ENCODE measurements around the gene AP4S1.
A peak's percentile ranks its signal among the peaks of the same experiment; 100 is the strongest.
"Not testable (repeated sequence)": the region's sequence is repeated elsewhere in the genome, so short reads cannot be mapped to it uniquely, and the experiment has no call there.

Gene AP4S1

DNA sequence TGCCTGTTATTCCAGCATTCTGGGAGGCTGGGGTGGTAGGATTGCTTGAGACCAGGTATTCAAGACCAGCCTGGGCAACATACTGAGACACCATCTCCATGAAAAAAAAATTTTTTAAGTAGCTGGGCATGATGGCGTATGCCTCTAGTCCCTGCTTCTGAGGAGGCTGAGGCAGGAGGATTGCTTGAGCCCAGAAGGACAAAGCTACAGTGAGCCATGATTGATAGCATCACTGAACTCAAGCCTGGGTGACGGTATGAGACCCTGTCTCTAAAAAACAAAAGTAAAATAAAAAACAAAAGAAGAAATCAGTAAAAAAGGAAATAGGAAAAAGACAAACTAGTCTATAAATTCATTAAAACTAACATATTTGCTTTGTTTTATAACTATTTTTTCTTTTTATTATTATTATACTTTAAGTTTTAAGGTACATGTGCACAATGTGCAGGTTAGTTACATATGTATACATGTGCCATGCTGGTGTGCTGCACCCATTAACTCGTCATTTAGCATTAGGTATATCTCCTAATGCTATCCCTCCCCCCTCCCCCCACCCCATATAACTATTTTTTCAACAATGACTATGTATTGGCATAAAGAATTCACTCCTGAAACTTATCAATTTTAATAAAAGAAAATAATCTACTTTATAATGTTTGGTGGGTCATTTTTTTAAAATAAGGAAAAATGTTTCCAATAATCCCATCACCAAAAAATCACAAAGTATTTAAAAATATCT, 15.4 kb upstream of the AP4S1 start:
- no peak for DNase-seq

DNA sequence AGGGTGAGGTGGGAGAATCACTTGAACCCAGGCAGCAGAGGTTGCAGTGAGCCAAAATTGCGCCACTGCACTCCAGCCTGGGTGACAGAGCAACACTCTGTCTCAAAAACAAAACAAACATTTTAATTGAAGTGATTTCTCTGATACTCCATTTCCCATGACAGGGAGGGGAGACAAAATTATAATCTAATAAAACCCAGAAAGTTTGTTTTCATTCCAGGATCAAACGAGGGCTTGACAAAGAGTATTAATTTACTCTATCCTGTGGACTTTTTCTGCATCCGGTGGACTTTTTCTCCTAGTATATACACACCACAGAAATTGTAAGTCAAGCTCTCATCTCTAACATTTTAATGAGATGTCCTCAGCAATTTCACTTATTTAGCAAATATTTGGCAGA, 14.5 kb upstream of the AP4S1 start:
- DNase-seq, result no peak

DNA sequence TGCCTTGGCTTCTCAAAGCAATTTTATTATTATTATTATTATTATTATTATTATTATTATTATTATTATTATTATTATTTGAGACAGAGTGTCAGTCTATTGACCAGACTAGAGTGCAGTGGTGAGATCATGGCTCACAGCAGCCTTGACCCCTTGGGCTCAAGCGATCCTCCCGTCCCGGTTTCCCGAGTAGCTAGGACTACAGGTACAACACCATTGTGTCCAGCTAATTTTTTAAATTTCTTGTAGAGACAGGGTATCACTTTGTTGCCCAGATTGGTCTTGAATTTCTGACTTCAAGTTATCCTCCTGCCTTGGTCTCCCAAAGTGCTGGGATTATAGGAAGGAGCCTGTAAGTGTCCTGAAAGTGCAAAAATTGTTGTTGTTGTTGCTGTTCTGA, 11.6 kb upstream of the AP4S1 start:
- no peak for DNase-seq

DNA sequence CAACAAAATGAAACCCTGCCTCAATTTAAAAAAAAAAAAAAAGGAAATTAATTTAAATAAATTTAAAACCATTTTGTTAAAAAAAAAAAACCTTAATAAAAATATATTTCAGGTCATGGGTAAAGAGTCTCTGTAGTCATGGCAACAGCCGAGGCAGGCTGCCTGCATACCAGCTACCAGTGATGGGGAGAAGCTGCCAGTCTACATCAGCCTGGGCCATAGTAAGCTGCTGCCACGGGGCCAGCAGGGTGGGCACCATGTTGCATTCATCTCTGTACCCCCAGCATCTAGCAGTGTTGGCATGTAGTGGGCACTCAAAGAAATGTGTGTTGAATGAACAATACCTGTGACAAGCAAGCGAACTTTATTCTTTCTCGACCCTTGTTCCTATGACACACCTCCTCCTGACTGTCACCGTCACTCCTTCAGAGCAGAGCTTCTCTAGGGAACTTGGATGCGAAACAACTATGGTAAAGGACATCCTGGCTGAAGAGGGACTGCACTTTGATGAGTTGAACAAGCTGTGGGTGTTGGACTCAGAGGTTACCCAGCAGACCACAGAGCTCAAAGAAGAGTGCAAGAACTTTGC, 7.3 kb upstream of the AP4S1 start:
- DNase-seq, result no peak

DNA sequence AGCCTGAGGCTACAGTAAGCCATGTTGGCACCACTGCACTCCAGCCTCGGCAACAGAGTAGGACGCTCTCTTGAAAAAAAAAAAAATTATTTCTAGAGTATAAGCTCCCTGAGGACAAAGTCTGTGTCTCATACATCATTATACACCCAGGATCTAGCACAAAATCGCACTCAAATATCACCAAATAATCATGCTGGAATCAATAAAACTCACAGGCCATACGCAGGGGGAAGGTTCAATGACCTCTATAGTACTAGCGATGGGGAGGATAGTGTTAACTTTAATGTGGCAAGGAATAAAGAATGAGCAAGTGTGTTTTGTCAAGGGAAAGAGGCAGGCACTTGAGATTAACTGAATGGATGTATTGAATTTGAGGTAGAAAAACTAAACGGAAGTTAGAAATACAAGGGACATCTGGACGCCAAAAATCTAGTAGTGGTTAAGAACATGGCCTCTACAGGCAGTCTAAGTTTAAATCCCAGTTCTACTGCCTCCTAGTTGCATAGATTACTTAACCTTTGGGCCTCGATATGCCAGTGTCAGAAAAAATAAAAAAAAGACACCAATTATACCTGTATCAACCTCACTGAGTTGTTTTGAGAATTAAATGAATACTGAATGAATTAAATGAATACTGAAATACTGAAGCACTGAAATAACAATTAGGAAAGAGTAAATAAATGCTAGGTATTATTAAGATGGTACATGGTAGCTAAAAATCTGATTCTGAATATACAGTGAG, 4.4 kb upstream of the AP4S1 start:
- DNase-seq, result no peak

DNA sequence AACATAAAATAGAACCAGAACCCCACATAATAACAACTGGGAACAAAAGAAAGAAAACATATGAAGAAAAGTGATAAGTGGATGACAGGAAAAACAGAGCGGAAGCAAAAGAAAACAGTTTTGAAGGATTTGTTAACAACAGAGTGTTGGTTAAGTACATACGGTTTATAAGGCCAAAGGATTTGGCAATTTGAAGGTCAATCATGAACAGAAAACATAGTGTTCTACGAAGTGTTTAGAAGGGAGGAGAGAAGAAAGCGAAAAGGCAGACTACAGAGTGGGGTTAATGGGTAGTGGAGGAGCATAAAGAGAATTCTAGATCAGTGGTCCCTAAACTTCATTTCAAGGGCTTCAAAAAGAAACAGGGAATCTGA, 3.9 kb upstream of the AP4S1 start:
- no peak for DNase-seq

DNA sequence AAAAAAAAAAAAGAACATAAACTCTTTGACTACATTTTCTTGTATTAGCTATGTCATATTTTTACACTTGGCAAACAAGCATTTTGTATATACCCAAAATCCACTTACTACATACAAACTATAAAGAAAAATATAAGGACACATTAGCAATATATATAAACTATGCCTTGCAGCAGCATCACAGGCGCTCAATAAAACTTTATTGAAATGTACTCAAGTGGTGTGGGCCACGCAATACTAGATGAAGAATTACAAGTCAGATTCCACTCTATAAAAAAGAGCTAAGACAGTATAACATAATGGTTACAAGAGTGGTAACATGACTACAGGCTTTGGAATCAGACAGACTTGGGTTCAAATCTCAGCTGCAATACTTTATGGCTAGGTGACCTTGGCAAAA, 3.1 kb upstream of the AP4S1 start:
- DNase-seq, result no peak

DNA sequence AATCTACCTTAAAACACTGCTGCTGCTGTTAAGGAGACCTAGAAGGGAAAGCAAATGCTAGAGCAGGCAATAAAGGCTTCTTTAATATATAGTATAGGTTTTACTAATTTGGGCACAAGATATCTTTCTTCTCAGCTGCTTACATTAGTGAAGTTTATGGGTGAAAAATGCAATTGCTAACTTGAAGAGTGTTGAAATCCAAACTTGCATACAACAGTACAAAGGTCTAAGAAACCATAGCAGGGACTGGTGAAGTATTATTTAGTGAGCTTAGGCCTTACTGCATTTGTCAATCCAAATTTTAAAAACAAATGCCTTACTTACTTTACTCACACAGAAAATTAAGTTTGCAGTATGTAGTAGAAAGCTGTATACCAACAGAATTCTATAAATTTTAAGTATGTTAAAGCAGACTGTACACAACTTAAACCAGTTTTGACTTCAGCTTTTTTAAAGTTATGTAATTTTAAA, 1.4 kb upstream of the AP4S1 start:
- DNase-seq, result no peak

DNA sequence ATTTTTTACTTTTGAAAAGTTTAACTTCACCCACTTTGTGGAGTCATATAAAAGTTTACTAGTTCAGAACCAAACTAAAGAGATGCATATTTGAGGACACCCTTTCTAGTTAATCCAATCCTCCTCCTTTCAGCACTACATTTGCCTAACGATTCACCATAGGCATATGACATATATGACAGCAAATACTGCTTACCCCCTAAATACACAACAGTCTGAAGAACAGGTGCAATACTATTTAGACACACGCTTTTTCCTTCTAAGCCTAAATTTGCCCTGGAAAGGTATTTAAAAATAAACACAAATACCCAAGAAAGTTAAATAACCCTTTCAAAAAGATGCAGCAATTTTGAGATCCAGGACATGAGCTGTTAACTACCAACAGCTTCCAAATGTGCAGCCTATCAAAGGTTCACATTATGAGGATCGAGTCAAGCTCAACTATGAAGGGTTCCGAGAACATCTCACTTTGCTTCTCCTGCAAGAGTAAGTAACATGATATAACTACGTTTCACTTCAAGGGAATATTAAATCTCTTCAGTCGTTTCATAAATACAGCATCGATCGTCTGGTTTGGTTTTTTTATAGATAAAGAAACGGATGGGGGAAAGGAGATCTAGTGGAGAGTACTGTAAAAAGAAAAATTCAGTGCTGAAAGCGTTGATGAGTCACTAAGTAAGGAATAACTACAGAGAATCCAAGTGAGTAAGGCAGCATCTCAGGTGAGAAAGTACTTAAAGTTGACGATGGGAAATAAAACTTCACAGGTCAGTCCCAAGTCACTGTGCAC, 677 bp upstream of the AP4S1 start:
- DNase-seq, result peak in 1 of 14 donors; percentile 31

DNA sequence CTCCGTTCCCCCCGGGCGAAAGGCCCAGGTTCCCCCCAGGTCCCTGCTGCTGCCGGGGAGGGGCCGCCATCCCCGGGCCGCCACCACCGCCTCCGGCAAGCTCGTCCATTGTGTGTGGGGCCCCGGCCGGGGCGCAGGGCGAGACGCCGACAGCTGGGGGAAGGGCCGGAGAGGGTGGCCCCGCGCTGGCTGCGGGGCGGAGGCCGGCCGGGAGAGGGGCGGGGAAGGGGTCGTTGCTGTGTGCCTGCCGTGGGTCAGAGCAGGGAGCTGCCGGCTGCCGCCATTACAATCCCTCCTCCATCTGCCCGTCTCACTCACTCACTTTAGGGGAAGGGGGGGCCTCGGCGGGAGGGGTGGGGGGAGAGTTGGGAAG, 614 bp downstream of the AP4S1 start, which contains the start of gene STRN3:
TSS of gene STRN3 (minus strand) at position 303 of the 373 bp plus-strand sequence. CDS start at position 109, 194 bp downstream.
- no peak for DNase-seq

DNA sequence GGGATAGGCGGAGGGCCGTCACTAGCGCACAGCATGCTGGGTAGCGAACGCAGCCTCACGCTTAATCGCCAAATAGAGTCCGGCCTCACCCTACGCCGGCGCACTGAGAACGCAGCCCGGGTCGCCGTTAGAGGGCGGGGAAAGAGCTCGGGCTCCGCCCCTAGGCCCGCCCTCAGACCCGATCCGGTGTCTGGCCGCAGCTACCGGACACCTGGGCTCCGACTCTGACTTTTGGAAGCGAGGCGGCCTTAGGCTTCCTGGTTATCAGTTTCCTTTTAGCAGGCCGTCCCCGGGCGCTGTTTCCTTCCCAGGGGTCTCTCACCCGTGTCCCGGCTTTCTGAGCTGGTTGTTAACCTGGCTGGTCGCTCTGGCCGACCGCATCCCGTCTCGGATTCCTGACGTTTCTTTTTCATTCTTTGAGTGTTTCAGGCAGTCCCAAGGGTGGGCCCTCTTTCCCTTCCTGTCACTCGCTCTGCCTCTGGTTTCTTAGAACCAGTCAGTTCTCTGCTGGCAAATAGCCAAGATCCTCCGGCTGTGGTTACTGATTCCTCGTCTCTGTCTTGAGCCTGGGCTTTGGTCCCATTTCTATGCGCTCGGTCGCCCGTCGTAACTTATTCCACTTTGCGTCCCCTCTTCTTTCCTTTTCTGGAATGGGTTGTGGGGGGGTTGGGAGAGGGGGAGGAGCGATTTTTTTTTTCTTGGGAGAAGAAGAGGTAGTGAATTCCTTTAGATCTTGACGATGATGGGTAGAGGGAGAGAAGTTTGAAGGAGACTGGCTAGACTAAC, 1.2 kb downstream of the AP4S1 start:
- peak; percentile 71 to 98 (median 94) for DNase-seq

DNA sequence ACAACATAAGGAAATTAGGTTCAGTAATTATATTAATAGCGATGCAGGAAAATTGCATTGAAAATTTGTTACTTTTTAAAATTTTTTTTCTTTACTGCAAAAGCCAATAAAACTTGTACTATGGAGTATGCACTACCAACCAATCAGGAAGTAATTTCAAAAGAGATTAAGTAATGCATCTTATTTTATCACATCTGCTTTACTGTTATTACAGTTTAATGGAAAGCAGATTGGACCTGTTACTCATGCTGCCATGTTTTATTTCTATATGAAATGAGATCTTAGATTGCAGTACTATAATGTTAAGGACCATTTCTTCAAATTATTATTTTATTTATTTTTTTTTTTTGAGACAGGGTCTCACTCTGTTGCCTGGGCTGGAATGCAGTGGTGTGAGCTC, 2.4 kb downstream of the AP4S1 start:
- no peak for DNase-seq

DNA sequence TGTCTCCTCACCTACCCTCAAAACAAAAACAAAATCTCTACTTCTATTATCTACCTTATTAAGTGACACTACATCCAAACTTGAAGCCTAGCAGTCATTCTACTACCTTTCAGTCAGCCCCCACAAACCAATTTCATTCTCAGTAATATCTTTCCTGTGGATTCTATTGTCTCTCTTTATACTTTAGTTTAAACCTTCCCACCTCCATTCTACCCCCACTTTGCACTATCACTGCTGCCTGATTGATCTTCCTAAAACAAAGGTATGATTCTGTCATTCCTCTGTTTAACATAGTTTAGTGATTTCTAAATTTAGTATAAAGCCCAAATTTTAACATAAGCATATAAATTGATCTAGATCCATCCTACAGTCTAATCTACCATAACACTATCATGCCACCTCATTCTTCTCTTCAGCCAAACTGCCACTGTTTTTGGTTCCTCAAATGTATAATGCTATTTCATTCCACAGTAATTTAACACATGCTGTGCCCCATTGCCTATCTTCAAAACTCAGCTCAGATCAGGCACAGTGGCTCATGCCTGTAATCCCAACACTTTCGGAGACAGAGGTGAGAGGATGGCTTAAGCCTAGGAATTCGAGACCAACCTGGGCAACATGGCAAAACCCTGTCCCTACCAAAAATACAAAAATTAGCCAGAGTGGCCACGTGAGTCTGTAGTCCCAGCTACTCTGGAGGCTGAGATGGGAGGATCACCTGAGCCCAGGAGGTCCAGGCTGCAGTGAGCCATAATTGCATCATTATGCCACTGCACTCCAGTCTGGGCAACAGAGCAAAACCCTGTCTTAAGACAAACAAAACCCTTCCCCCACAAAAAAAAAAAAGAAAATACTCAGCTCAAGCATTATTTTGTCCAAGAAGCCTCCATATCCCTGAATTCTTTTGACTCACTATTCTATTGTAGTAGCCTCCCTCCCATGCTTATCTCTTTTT, 3.8 kb downstream of the AP4S1 start:
- no peak for DNase-seq

DNA sequence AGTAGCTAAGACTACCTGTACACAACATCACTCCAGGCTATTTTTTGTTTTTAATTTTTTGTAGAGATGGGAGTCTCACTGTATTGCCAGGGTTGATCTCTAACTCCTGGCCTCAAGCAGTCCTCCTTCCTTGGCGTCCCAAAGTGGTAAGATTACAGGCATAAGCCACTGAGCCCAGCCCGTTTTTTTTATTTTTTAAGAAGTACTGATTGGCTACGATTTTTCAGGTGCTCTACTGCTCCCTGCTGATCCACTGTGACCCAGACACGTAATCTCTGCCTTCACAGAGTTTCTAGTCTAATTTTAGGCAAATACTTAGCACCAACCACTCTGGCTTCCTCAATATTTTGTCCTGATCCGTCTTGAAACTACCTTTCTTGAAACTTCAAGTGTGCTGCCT, 5.0 kb downstream of the AP4S1 start:
- no peak for DNase-seq

DNA sequence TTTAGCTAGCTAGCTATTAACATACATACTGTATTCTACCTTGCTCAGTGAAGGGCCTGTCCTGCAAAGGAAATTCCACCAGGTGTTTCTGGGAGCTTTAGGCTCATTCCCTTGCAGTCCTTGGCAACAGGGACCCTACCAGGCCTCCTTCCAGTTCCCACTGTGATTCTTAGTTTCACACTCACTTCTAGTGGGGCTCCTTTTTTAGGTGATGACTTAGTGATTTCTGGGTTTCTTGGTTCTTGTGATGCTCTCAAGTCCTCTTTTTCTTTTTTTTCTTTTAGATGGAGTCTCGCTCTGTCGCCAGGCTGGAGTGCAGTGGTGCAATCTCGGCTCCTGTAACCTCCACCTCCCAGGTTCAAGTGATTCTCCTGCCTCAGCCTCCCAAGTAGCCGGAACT, 11.1 kb downstream of the AP4S1 start:
- DNase-seq, result no peak

DNA sequence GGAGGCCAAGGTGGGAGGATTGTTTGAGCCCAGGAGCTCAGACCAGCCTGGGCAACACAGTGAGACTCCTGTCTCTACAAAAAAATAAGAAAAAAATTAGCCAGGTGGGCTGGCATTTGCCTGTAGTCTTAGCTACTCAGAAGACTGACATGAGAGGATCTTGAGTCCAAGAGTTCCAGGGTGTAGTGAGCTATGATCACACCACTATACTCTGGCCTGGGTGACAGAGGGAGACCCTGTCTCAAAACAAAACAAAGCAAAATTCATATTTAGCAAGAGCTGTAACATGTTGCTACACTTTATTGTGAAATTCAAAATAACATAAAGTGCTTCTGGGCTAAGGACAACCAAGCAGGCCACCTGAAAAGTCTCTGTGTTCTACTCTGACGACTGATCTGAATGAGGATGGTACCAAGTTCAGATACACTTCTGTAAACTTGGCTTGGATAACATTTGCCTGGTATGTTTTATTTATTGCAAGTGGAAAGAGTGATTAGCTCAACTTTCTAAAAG, 12.3 kb downstream of the AP4S1 start:
- no peak for DNase-seq

DNA sequence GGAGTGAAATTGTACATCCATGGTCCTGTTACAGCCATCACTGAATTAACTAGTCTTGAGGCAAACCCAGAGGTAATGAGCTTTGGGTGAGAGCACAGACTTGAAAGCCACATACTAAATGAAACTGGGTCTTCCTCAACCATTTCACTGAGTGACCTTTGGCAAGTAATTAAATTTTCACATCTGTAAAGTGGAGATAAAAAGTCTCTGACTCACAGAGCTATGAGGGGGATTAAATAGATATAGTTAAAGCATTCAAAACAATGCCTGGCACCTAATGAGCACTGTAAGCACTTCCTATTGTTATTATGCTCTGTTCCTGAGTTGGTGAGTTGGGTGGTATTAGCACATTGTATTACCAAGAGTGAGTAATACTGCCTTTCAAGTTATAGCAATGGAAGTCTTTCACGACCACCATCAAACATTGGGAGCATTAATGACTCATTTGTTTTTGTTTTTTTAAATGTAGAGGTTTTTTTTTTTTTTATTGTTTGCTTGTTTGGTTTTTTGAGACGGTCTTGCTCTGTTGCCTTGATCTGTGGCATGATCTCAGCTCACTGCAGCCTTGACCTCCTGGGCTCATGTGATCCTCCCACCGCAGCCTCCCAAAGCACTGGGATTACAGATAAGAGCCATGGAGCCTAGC, 13.2 kb downstream of the AP4S1 start:
- no peak for DNase-seq

DNA sequence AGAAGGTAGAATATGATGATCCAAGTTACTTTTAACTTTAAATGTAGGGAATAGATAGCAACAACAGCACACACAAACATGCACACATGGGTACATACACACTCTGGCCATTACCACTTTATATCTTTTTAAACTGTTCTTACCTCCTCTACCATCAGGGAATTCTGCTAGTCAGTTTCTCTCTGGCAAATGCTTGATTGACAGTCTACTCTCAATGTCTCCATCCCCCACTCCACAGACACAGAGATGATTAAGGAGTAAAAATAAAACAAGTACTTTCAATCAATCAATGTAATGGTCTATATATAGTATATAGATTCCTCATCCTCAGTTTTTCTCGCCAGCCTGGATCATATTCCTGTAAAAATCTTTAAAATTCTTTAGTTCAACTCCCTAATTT, 16.9 kb downstream of the AP4S1 start:
- DNase-seq, result no peak

DNA sequence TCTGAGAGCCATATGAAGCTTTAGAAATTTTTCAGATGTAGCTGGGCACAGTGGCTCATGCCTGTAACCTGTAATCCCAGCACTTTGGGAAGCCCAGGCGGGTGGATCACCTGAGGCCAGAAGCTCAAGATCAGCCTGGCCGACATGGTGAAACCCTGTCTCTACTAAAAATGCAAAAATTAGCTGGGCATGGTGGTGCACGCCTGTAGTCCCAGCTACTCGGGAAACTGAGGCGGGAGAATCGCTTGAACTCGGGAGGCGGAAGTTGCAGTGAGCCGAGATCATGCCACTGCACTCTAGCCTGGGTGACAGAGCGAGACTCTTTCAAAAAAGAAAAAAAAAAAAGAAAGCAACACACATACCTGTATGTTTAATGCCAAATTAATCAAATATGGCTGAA, 17.4 kb downstream of the AP4S1 start:
- DNase-seq, result not testable (repeated sequence)

DNA sequence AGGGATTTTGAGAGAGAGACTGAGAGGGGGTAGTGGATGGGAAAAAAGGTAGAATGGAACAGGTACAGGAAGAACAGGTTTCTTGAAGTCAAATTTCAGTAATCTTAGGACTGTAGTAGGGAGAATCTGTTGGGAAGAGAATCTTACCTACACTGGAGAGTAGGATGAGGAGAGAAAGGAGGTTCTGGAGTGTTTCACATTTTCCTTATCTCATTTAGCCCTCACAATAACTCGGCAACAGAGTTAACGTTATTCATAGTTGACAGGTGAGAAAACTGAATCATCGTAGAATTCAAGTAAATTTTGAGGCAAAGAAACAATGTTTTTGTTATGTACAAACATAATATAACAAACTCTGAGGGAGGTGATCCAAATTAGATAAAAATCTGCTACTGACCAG, 17.9 kb downstream of the AP4S1 start:
- no peak for DNase-seq

All from C1 segment of cervical spinal cord (tissue), 14 donors.